Pancreas (tissue), 10 donors: ENCODE results near the gene HIF1A. TPM values are rescaled to one million over a fixed set of nuclear protein-coding genes. Genes with fewer than 3 reads are reported as not detected.

ENCODE experiments used
- ATAC-seq, 4 donors: fragments of 200-7000 bp; cut with Tn5 transposase; one replicate each; pipeline versions ENCODE4 v1.8.0 to v1.9.1; 2020; ENCODE audit warnings: mild to moderate bottlenecking in 4 of 4, moderate library complexity in 4 of 4
- DNase-seq, 6 donors: peaks; one replicate each; pipeline ENCODE4 v3.0.0-alpha.2; 2020
- FAIRE-seq: peaks from 2 replicates; lab custom pipeline; 2012; peaks lifted over from hg19 to GRCh38; lab: Jason Lieb, UNC
- H3K27ac ChIP-seq, 4 donors: fragments of 200-600 bp; sonication (generic); 1 replicate in 3 of 4; 2 replicates in 1 of 4; pipeline versions ENCODE4 v1.5.0 to v1.8.0; 2020
- H3K27me3 ChIP-seq, 4 donors: fragments of 200-600 bp; one replicate each; pipeline ENCODE4 v1.8.0; 2021
- H3K36me3 ChIP-seq, 3 donors: fragments of 200-600 bp; sonication (generic) in 1 of 3; one replicate each; pipeline versions ENCODE4 v1.5.0 to v1.8.0; 2020 to 2021
- H3K4me1 ChIP-seq, 3 donors: fragments of 200-600 bp; one replicate each; pipeline ENCODE4 v1.8.0; 2021
- H3K4me3 ChIP-seq, 4 donors: fragments of 200-600 bp; sonication (generic) in 2 of 4; one replicate each; pipeline versions ENCODE4 v1.5.0 to v1.8.0; 2020 to 2021
- H3K9me3 ChIP-seq, 4 donors: fragments of 200-600 bp; one replicate each; pipeline ENCODE4 v1.8.0; 2021
- CTCF ChIP-seq, 4 donors: fragments of 200-600 bp; sonication (generic) in 3 of 4; IDR thresholded peaks; one replicate each; pipeline versions ENCODE4 v1.5.0 to v1.8.0; 2021; ENCODE audit warnings: antibody characterized with exemption in 4 of 4
- WGBS, 2 donors: extraction: QIAGEN DNeasy Blood & Tissue Kit; methylation state at CpG; one replicate each; pipeline ENCODE4 v1.1.7; 2013; 5-methylcytosine and 5-hydroxymethylcytosine counted together
- intact Hi-C, 3 donors: fragments of 100-400 bp; cut with DNase I; formaldehyde crosslinking; loops; one replicate each; pipeline versions ENCODE4 v1.11.1 to v1.14.2; 2022
- polyA plus RNA-seq, 2 donors: library from polyadenylated mRNA; stranded (reverse); fragments of 200-250 nt; gene quantifications; one replicate each; pipeline ENCODE4 v1.2.3, GENCODE V29; 2013
- total RNA-seq, 6 donors: library from RNA; stranded (reverse); fragmentation: NEBNext Ultra II Directional in 4 of 6; extraction: Animal tissue kit (Norgen Biotek cat#: 25700) in 4 of 6; gene quantifications; one replicate each; pipeline versions ENCODE4 v1.2.1 to v1.2.4, GENCODE V29; 2021 to 2023
- donor health status: healthy with polysubstance abuse.
- donor health status: DM: no; HTN: no; CAD: no; lungs with moderate emphysema.
- donor health status: DM: no; HTN: no; CAD: no.
- donor health status: control.
- donor health status: control.
- donor health status: Bipolar disorder and iron deficiency.
- donor health status: DM: yes; HTN: yes; CAD: no.
- donor health status: DM: no; HTN: no; CAD: no.
- donor health status: DM: no; HTN: no; CAD: no.
- donor health status: DM: yes; HTN: yes; CAD: no.

The HIF1A gene
- total and polyA plus RNA-seq, 8 donors, result 10.6 to 97.4 (median 27.0) TPM

DNA sequence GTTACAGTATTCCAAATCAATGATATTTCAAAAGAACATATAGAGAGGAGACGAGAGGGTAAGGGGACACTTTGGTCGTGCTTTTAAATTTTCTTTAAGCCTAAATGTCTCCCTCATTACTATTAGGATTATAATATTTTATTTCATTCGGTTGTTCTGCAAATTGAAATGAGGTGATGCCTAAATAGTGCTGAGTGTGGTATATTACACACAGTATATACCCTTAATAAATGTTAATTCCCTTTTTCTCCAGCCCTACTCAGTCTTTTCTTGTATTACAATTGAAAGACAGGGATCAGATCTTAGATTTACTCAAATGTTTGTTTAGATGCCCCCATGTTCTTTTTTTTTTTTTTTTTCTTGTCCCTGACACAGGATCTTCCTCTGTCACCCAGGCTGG is 74.6 kb downstream of the HIF1A start:
- intact Hi-C loops, result no loop called here
- Histone ChIP-seq H3K36me3 (peaks cover 0 to 6% (median 2%) of the 10 kb centered on the region in 3 donors), H3K27me3 (no peaks in the 10 kb centered on the region)

DNA sequence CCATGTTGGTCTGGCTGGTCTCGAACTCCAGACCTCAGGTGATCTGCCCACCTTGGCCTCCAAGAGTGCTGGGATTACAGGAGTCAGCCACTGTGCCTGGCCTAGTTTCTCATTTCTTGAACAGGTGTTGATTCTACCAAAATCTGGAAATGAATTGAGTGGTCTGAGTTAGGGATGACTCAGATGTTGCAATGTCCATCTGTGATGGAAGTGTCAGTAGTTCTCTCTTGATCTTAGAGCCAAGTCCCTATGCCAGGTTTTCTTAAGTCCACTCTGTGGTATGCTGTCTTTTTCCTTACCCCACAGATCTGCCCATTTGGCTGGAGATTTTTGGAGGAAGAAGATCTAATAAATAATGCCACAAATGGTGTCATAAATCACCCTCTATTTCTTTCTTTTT is 79.5 kb downstream of the HIF1A start:
- WGBS, 2 donors, result 97 to 98% methylated on average over 1 of the region's 1 CpG
- intact Hi-C loops, result no loop called here
- no peak for FAIRE-seq

More for the DNA sequence above, 74.6 kb downstream of the HIF1A start:
- no peak for DNase-seq
- no peak for FAIRE-seq
- no peak overlapping the region for H3K27ac ChIP-seq
- WGBS, 2 donors, result 59 to 92% methylated on average over 3 of the region's 3 CpGs
- ATAC-seq, result no peak
- no peaks in the 10 kb centered on the region for H3K9me3 ChIP-seq
- H3K4me3 ChIP-seq, result no peak overlapping the region
- no peaks in the 10 kb centered on the region for H3K4me1 ChIP-seq
- TF ChIP-seq CTCF (IDR thresholded peaks at IDR 0.05), result no peak

GRCh38 chr14:61780125-61780524 is 84.8 kb downstream of the HIF1A start:
- no peak for DNase-seq
- Histone ChIP-seq H3K36me3 (peaks cover 0 to 9% (median 7%) of the 10 kb centered on the region in 3 donors), H3K9me3 (no peaks in the 10 kb centered on the region), H3K27ac (no peak overlapping the region), H3K4me1 (no peaks in the 10 kb centered on the region), H3K27me3 (no peaks in the 10 kb centered on the region), H3K4me3 (no peak overlapping the region)
- TF ChIP-seq CTCF (IDR thresholded peaks at IDR 0.05), result no peak
- intact Hi-C loops, result no loop called here
- FAIRE-seq, result no peak
- WGBS, 2 donors, result 47 to 65% methylated on average over 3 of the region's 3 CpGs
- no peak for ATAC-seq

More for the DNA sequence above, 79.5 kb downstream of the HIF1A start:
- Histone ChIP-seq H3K36me3 (peaks cover 0 to 6% (median 2%) of the 10 kb centered on the region in 3 donors), H3K27me3 (no peaks in the 10 kb centered on the region), H3K4me3 (no peak overlapping the region), H3K9me3 (no peaks in the 10 kb centered on the region), H3K4me1 (no peaks in the 10 kb centered on the region), H3K27ac (no peak overlapping the region)
- DNase-seq (no peak), ATAC-seq (no peak)
- no peak for TF ChIP-seq CTCF (IDR thresholded peaks at IDR 0.05)

DNA sequence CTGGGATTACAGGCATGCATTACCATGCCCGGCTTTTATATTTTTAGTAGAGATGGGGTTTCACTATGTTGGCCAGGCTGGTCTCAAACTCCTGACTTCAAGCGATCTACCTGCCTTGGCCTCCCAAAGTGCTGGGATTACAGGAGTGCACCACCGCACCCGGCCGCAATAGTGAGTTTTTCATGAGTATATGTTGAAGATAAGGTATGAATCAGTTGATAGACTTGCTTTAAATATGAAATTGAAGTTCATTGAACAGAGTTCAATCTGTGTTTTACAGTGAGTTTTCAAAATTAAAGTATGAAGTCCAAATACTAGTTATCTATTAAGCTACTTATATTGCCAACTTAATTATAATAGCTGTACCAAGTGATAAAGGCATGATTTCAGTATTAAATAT is 102.0 kb downstream of the HIF1A start:
- H3K36me3 ChIP-seq, result peaks cover 0 to 8% (median 0%) of the 10 kb centered on the region in 3 donors
- ATAC-seq, result no peak
- H3K4me1 ChIP-seq, result no peaks in the 10 kb centered on the region
- intact Hi-C loops, result no loop called here
- FAIRE-seq, result no peak
- DNase-seq, result no peak
- H3K27me3 ChIP-seq, result no peaks in the 10 kb centered on the region
- no peak overlapping the region for H3K4me3 ChIP-seq
- no peaks in the 10 kb centered on the region for H3K9me3 ChIP-seq
- TF ChIP-seq CTCF (IDR thresholded peaks at IDR 0.05), result no peak
- 93 to 97% methylated on average over 5 of the region's 5 CpGs for WGBS, 2 donors
- H3K27ac ChIP-seq, result no peak overlapping the region

Other genes starting within 250 kb of the HIF1A start
- gene SNAPC1, start 66.9 kb downstream of the HIF1A start, total RNA-seq, result 1 to 10 TPM in 5 of 6 donors, under 1 TPM in 1; 0.87 to 2.7 (median 1.4) TPM
- 1 to 10 TPM; 2.0 to 2.7 TPM for gene SNAPC1, start 66.9 kb downstream of the HIF1A start, polyA plus RNA-seq
- gene SYT16, start 117.2 kb downstream of the HIF1A start, total RNA-seq, result 10 to 100 TPM in 1 of 6 donors, 1 to 10 TPM in 5; 1.0 to 10.2 (median 4.3) TPM
- gene SYT16, start 117.2 kb downstream of the HIF1A start, polyA plus RNA-seq, result 10 to 100 TPM in 1 of 2 donors, 1 to 10 TPM in 1; 2.2 to 13.6 TPM